Stimulated activated naive CD8-positive, alpha-beta T cell treated with anti-CD3 and anti-CD28 coated beads, Interleukin-15, Interleukin-2, amounts not matched to agents 100 ng/mL and 50 ng/mL, for 24 hours (primary cell): ENCODE results near the gene ZC3H7A.

Experiments used
- H3K27ac Mint-ChIP-seq: one replicate; pipeline ENCODE4 v1.8.0; 2021; ENCODE audit warnings: mild to moderate bottlenecking, mixed read lengths
- H3K27me3 Mint-ChIP-seq: one replicate; pipeline ENCODE4 v1.8.0; 2021; ENCODE audit warnings: mixed read lengths
- H3K36me3 Mint-ChIP-seq: one replicate; pipeline ENCODE4 v1.8.0; 2021; ENCODE audit warnings: low read depth, mixed read lengths
- H3K4me1 Mint-ChIP-seq: one replicate; pipeline ENCODE4 v1.8.0; 2021; ENCODE audit warnings: low read depth, mixed read lengths
- H3K4me3 Mint-ChIP-seq: one replicate; pipeline ENCODE4 v1.8.0; 2021; ENCODE audit warnings: mild to moderate bottlenecking, mixed read lengths
- H3K9me3 Mint-ChIP-seq: one replicate; pipeline ENCODE4 v1.8.0; 2021; ENCODE audit warnings: mixed read lengths

ZC3H7A gene

DNA sequence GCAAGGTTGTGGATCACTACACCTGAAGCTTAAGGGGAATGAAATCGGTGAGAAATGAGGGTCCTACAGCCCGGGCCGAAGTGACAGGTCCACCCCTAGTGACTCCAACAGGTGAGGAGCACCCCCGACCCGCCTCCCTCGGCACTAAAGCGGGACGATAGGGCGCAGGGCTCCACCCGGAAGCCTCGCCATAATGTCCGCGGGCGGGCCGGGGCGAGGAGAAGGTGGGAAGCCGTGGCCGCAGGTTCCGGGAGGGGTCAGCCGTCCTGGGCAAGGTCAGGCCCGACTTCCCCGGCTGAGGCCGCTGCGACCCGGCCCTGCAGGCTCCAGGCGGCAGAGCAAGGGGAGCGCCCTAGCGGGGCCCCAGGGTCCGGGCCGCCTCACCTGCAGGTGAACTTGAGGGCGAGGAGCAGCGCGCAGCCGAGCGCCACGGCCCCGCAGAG, 54.9 kb downstream of the ZC3H7A start:
- peaks cover 58% of the 10 kb centered on the region for H3K4me1 Mint-ChIP-seq
- no peaks in the 10 kb centered on the region for H3K27me3 Mint-ChIP-seq

DNA sequence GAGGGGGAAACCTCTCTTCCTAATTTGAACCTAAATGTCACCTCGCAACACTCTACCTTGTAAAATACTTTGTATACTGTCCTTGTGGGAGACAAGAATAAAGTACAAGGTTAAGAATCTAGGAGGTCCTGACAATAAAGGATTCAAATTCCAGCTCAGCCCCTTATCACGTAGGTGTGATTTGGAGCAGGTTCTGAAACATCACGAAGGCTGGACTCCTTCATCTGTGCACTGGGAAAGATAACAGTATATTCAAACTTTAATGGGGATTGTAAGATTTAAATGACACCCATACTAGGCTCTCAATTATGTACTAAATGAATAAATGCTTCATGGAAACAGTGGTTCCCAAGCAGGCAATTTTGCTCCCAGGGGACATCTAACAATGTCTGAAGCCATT, 56.5 kb downstream of the ZC3H7A start:
- Mint-ChIP-seq H3K9me3 (no peaks in the 10 kb centered on the region), H3K27ac (peak overlapping the region; percentile 91), H3K36me3 (peaks cover 37% of the 10 kb centered on the region), H3K4me3 (peak overlapping the region; percentile 92), H3K27me3 (no peaks in the 10 kb centered on the region), H3K4me1 (peaks cover 62% of the 10 kb centered on the region)

More for the DNA sequence above, 54.9 kb downstream of the ZC3H7A start:
- Mint-ChIP-seq H3K9me3 (no peaks in the 10 kb centered on the region), H3K36me3 (peaks cover 31% of the 10 kb centered on the region), H3K4me3 (peak overlapping the region; percentile 92), H3K27ac (peak overlapping the region; percentile 91)

DNA sequence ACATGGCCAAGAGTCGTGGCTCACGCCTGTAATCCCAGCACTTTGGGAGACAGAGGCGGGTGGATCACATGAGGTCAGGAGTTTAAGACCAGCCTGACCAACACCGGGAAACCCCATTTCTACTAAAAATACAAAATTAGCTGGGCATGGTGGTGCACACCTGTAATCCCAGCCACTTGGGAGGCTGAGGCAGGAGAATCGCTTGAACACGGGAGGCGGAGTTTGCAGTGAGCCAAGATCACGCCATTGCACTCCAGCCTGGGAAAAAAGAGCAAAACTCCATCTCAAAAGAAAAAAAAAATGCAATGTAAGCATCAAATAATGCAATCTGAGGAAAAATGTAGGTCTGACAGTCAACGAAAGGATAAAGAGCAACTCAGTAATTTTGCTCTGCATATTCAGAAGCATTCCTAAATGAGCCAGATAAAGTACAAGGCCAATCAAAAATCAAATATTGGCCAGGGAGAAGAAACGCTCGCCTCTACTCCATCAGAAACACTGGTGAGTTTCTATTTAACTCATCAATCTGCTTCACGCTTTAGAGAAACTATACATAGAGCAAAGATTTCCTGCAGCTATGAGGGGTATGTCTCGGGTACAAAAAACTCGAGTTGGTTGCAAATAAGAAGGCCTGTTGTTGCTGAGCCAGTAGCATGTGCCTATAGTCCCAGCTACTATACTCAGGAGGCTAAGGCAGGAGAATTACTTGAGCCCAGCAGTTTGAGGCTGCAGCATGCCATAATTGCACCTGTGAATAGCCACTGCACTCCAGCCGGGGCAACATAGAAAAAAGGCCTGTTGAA, 58.1 kb downstream of the ZC3H7A start:
- H3K27ac Mint-ChIP-seq, result no peak overlapping the region
- no peaks in the 10 kb centered on the region for H3K27me3 Mint-ChIP-seq
- H3K4me1 Mint-ChIP-seq, result peaks cover 58% of the 10 kb centered on the region
- peak overlapping the region; percentile 17 for H3K4me3 Mint-ChIP-seq
- peaks cover 47% of the 10 kb centered on the region for H3K36me3 Mint-ChIP-seq
- no peaks in the 10 kb centered on the region for H3K9me3 Mint-ChIP-seq

DNA sequence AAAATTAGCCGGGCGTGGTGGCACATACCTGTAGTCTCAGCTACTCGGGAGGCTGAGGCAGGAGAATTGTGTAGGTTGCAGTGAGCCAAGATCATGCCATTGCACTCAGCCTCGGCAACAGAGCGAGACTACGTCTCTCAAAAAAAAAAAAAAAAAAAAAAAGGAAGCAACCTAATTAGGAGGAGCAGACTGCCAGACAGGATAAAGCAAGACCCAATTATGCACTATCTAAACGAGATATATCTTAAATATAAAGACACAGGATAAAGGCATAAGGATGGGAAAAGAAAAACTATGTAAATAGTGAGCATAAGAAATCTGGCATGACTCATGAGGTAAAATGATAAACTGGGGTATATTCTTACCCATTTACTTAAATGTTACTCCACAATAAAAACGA, 59.3 kb downstream of the ZC3H7A start:
- Mint-ChIP-seq H3K4me1 (peaks cover 52% of the 10 kb centered on the region), H3K36me3 (peaks cover 59% of the 10 kb centered on the region), H3K4me3 (no peak overlapping the region), H3K27me3 (no peaks in the 10 kb centered on the region), H3K27ac (no peak overlapping the region), H3K9me3 (no peaks in the 10 kb centered on the region)

DNA sequence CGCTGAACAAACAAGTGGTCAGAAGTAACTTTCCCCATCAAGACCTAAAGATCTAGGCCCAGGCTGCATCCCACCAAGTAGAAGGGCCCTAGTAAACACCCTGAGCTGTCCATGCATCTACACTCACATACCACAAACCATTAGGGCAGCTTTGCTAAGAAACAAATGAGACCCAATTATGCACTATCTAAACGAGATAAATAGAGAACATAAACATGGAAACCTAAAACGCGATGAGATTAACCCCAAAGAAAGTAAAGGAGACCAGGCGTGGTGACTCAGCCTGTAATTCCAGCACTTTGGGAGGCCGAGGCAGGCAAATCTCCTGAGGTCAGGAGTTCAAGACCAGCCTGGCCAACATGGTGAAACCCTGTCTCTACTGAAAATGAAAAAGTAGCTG, 60.2 kb downstream of the ZC3H7A start:
- Mint-ChIP-seq H3K9me3 (no peaks in the 10 kb centered on the region), H3K36me3 (peaks cover 65% of the 10 kb centered on the region), H3K4me3 (no peak overlapping the region), H3K27ac (no peak overlapping the region), H3K4me1 (peaks cover 51% of the 10 kb centered on the region), H3K27me3 (no peaks in the 10 kb centered on the region)

DNA sequence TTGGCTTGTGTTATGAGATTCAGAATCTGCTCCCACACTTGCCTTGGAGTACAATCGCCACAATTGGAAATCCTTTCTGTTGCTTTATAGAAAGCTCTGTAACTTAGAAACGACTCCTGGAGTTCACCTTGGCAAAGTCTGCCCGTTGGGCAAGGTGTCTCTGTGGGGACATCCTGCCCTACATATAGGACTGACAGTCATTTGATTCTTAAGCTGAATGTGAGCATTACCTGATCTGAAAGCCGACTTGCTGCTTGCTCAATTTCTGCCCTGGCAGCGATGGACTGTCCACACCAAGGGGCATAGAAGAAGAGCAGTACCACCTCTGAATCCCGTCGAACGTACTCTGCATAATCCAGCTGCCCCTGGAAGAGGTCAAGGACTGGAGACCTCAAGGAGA, 61.3 kb downstream of the ZC3H7A start:
- Mint-ChIP-seq H3K9me3 (no peaks in the 10 kb centered on the region), H3K4me1 (peaks cover 40% of the 10 kb centered on the region), H3K27me3 (no peaks in the 10 kb centered on the region), H3K36me3 (peaks cover 69% of the 10 kb centered on the region), H3K4me3 (no peak overlapping the region), H3K27ac (no peak overlapping the region)

DNA sequence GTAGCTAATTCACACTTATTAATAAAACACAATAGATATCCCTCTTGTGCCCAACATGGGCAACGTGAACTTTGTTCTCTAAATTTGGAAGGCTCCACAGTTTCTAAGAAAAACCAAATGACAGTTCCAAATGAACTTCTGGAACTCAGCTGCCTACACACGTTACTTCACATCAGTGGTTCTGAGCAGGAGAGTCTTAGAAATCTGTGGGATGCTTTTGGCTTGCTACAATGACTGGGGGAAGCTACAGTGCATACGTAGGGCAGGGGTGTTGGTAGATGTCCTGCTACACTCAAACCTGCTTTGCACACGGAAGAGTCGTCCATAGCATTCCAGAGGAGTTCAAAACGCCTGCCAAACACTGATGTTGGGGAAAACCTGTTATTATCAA, 62.4 kb downstream of the ZC3H7A start:
- no peak overlapping the region for H3K4me3 Mint-ChIP-seq

DNA sequence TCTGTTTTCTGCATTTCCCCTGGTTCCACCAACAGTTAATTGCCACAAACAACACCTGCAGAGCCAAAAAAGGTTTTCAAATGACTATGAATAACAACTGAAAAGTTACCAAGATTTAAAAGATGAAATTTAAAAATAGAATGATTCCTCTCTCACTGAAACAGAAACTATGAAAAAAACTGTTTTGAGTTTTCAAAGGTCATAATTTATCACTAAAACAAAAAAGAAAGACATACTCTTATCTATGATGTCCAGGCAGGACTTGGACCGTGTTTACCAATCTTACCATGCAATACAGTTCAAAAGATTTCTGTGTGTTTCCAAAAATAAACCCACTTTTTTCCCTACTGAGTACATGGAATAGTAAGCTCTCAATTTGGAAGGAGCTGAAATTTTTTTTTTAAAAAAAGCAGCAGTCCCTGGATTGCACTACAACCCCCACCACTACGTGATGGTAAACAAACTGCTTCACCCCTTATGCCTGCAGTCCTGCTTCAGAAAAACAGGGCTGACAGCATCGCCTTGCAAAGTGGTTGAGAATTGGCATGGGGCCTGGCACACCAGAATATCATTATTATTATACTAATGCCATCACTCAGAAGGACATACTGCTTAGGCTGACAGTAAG, 62.9 kb downstream of the ZC3H7A start:
- no peaks in the 10 kb centered on the region for H3K9me3 Mint-ChIP-seq
- no peak overlapping the region for H3K4me3 Mint-ChIP-seq
- peaks cover 74% of the 10 kb centered on the region for H3K36me3 Mint-ChIP-seq
- H3K27me3 Mint-ChIP-seq, result no peaks in the 10 kb centered on the region
- peak overlapping the region; percentile 57 for H3K27ac Mint-ChIP-seq
- H3K4me1 Mint-ChIP-seq, result peaks cover 29% of the 10 kb centered on the region

More for the DNA sequence above, 62.4 kb downstream of the ZC3H7A start:
- Mint-ChIP-seq H3K36me3 (peaks cover 73% of the 10 kb centered on the region), H3K27ac (no peak overlapping the region), H3K9me3 (no peaks in the 10 kb centered on the region), H3K4me1 (peaks cover 29% of the 10 kb centered on the region), H3K27me3 (no peaks in the 10 kb centered on the region)

DNA sequence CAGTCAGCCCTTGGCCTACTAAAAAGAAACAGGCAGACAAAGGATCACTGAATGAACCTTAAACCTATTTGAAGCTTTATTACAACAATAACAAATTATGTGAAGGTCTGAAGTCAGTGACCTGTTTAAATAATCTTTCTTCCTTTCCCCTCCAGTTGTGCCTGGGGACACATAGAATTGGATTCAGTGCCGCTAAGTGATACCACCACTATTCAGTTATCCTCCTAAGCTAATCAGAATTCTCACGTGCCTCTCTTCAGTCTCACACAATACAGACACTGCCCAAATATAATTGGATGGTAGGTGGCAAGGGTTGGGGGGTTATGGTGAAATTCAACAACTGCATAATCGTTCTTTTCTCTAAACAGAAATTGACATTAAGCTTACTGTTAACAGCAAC, 65.8 kb downstream of the ZC3H7A start:
- Mint-ChIP-seq H3K4me1 (peaks cover 29% of the 10 kb centered on the region), H3K27me3 (no peaks in the 10 kb centered on the region), H3K9me3 (no peaks in the 10 kb centered on the region), H3K36me3 (peaks cover 80% of the 10 kb centered on the region), H3K4me3 (no peak overlapping the region), H3K27ac (no peak overlapping the region)

DNA sequence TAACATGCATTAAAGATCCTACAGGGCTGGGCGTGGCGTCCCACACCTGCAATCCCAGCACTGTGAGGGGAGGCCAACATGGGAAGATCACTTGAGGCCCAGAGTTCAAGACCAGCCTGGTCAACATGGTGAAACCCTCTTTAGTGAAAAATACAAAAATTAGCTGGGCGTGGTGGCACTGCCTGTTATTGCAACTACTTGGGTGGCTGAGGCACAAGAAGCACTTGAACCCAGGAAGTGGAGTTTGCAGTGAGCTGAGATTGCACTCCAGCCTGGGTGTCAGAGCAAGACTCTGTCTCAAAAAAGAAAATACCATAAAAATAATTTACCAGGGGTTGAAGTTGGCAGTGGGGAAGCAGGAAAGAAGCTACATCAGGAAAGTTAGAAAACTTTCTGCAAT, 67.3 kb downstream of the ZC3H7A start:
- H3K27ac Mint-ChIP-seq, result no peak overlapping the region
- no peak overlapping the region for H3K4me3 Mint-ChIP-seq
- H3K27me3 Mint-ChIP-seq, result no peaks in the 10 kb centered on the region
- peaks cover 77% of the 10 kb centered on the region for H3K36me3 Mint-ChIP-seq
- H3K9me3 Mint-ChIP-seq, result no peaks in the 10 kb centered on the region
- H3K4me1 Mint-ChIP-seq, result peaks cover 29% of the 10 kb centered on the region

DNA sequence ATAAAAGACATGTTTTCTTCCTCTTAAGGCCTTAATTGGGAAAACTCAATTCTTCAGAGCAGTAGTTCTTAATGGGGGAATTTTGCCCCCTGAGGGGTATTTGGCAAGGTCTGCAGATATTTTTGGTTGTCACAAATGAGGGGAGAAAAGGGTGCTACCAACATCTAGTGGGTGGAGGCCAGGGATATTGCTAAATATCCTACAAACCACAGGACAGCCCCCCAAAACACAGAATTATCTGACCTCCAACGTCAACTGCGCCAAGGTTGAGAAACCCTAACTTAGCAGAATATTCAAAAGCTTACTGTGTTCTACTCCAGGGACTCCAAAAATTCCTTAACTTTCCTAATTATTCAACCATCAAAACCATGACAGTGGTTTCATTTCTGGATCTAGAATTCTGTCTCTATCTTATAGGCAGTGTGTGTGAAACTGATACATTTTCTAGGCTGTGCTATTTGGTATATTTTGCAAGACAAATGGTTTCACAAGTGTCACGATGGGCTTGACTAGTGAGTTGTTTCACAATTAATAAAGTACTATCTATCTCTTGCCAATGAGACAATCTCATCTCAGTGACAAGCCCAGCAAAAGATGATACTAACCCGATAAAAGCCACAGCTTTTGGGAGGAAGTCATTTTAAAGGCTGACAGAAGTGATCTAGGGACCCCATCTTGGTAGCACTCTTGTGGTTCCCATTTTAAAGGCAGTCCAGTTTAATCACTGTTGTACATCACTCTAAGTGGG, 69.1 kb downstream of the ZC3H7A start:
- Mint-ChIP-seq H3K36me3 (peaks cover 77% of the 10 kb centered on the region), H3K4me1 (peaks cover 24% of the 10 kb centered on the region), H3K4me3 (no peak overlapping the region), H3K27me3 (no peaks in the 10 kb centered on the region), H3K9me3 (no peaks in the 10 kb centered on the region), H3K27ac (no peak overlapping the region)

DNA sequence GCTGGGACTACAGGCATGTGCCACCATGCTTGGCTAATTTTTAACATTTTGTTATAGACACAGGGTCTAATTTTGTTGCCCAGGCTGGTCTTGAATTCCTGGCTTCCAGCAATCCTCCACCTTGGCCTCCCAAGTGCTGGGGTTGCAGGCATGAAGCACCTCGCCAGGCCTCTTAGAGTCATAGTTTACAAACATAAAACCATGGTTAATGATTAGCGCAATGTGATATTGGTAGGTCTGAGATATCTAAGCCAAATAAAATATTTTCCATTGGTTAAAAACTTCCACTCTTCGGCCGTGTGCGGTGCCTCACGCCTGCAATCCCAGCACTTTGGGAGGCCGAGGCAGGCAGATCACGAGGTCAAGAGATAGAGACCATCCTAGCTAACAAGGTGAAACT, 71.0 kb downstream of the ZC3H7A start:
- Mint-ChIP-seq H3K27ac (no peak overlapping the region), H3K36me3 (peaks cover 68% of the 10 kb centered on the region)

DNA sequence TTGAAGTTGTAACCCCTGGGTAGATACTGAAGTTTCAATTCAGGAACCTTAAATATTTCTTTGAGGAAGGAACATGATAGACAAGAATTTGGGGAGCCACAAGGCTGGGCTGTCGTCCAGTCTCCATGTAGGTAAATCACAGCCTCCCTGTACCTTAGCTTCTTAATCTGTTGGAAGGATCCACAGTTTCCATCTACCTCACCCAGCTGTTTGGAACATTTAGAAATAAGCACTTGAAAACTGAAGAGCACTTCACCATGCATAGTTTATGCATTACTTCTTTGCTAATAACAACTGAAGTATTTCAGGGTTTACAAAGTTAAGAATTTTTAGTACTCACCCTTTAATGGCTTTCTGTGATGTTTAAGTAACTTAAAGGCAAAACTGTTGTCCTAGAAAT, 71.6 kb downstream of the ZC3H7A start:
- H3K36me3 Mint-ChIP-seq, result peaks cover 65% of the 10 kb centered on the region
- H3K27me3 Mint-ChIP-seq, result no peaks in the 10 kb centered on the region
- no peak overlapping the region for H3K4me3 Mint-ChIP-seq
- H3K9me3 Mint-ChIP-seq, result no peaks in the 10 kb centered on the region
- no peak overlapping the region for H3K27ac Mint-ChIP-seq
- peaks cover 24% of the 10 kb centered on the region for H3K4me1 Mint-ChIP-seq

More for the DNA sequence above, 71.0 kb downstream of the ZC3H7A start:
- Mint-ChIP-seq H3K4me1 (peaks cover 24% of the 10 kb centered on the region), H3K9me3 (no peaks in the 10 kb centered on the region), H3K27me3 (no peaks in the 10 kb centered on the region), H3K4me3 (no peak overlapping the region)

DNA sequence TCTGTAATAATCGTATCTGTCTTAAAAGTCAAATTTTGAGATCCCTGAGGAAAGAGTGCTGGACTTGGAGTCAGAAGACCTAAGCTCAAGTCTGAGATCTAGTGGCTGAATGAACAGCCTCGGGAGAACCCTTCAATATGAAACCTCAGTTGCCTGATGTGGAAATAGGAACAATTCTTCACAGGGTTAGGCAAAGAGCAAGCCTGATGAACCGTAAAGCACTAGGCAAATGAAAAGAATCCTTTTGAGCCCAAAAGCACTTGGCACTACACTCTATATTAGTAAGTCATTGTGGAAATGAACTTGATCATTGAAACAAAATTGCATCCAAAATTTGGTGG, 74.6 kb downstream of the ZC3H7A start:
- peaks cover 42% of the 10 kb centered on the region for H3K36me3 Mint-ChIP-seq
- no peak overlapping the region for H3K27ac Mint-ChIP-seq
- H3K27me3 Mint-ChIP-seq, result no peaks in the 10 kb centered on the region
- H3K4me1 Mint-ChIP-seq, result peaks cover 3% of the 10 kb centered on the region
- H3K4me3 Mint-ChIP-seq, result no peak overlapping the region
- H3K9me3 Mint-ChIP-seq, result no peaks in the 10 kb centered on the region

DNA sequence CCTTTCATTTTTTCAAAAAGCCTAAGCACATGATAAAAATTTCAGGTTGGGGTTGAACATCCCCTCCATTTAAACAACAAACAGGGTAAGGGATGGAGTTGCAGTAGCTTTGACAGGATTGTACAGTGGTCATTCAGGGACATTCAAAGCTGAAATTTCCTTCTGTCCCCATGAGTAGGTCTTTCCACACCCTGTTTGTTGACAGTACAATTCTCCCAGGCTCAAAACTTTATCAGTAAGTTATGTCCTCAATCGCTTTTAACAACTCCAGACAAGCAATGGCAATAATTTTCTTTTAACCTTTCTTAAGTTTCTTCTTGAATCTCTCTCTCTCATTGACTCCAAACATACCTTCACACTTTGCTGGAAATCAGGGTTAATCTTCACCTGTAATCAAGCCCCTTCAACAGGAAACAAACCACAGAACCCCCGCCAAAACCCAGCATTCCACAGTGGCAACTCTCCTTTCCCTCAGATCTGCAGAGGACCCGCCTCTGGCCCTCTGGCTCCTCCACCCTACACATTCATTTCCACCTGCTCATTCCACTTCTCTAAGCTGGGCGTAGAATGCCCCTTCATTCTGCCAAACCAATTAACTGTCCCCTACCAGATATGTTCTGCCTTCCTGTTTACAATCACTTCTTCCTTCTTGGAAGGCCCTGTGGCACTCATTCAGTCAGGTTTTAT, 75.1 kb downstream of the ZC3H7A start:
- Mint-ChIP-seq H3K4me1 (no peaks in the 10 kb centered on the region), H3K4me3 (no peak overlapping the region), H3K27me3 (no peaks in the 10 kb centered on the region), H3K9me3 (no peaks in the 10 kb centered on the region), H3K36me3 (peaks cover 38% of the 10 kb centered on the region), H3K27ac (no peak overlapping the region)
